GM19099 (cell line): ENCODE data around the gene DNAJB11.

Experiments
- POLR2A ChIP-seq: IDR thresholded peaks from 3 replicates; pipeline ENCODE4 v1.6.1; 2011; ENCODE audit warnings: low read depth; ENCODE audit not compliant: insufficient read length; ENCODE audit errors: extremely low read depth

The DNAJB11 gene

GRCh38 chr3:186600896-186601295 is 30.4 kb downstream of the DNAJB11 start:
- no peak for TF ChIP-seq POLR2A

DNA sequence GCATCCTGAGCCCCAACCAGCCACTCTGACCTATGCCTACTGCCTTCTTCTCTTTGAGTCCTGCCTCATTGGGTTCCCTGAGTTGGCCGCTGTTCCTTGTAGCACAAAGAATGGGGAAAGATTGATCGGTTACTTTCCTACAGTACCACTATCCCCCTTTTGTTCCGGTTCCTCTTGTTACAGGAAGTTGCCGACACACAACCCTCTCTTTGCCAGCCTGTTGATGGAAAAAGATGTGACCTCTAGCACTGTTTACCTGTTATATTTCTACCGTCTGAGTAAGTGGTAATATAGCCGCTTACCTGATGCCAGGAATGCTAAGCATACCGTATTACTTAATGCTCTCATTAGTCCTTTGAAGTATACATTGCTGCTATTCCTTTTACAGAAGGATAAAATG is 32.6 kb downstream of the DNAJB11 start:
- no peak for TF ChIP-seq POLR2A

GRCh38 chr3:186605078-186605477 is 34.6 kb downstream of the DNAJB11 start:
- no peak for TF ChIP-seq POLR2A

DNA sequence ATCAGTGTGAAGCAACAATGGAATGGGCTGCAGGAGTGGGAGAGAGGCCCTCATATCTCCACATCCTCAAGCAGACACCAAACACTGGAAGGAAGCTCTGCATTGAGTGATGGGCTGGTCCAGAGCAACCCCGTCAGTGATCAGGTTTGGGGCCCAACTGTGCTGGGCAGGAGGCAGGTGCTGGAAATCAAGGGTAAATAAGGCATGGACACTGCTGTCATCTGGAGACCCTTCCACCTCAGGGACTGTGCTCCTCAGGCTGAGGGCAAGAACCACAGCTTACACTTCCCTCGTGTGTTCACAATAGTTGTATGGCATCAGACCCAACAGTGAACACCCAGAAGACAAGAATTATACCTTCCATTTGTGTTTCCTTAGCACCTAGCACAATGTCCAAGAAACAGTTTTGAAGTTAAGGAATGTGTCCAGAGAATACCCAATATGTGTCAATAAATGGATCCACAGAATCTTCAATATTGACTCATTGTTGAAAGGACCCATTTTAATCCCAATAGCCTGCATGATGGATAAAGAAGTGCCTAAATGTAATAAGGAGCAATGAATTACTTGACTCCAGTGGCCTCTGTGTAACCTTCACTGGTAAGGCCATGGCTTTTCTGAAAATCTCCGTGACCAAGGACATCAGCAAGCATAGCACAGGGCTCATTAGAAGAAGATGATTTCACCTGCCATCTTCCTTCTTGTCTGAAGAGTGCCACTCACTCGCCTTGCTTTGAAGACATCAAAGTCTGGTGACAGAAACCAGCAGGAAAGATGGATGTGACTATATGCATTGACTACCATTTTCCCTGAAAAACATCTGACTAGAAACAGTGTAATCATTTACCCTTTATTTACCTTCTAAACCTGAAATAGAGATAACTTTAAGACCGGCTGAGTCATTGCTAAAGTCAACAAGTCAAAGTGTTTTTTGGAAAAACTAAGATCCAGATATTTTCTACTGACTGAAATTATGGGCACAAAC is 35.3 kb downstream of the DNAJB11 start:
- no peak for TF ChIP-seq POLR2A

- TF ChIP-seq POLR2A = no peak
These were observed 38.2 kb downstream of the DNAJB11 start for GRCh38 chr3:186608624-186609215.

DNA sequence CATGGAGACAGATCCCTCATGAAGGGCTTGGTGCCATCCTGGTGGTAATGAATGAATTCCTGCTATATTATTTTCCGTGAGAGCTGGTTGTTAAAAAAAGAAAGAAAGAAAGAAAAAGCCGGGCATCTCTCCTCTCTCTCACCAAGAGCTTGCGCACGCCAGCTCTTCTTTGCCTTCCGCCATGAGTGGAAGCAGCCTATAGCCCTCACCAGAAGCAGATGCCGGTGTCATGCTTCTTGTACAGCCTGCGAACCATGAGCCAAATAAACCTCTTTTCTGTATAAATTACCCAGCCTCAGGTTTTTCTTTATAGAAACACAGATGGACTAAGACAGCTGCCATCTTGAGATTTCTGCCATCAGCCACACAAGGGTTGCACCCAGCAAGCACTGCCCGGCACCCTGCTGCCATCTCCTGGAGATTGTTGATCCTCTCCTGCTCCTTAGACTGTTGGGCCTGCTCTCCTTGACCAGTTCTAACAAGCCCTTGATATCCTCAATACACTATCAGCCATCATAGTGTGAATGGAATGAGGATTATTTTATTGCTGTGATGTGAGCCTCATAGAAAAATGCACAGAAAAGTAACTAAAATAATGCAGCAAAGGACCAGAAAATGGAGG is 38.8 kb downstream of the DNAJB11 start:
- no peak for TF ChIP-seq POLR2A

- no peak for TF ChIP-seq POLR2A
These were observed 41.5 kb downstream of the DNAJB11 start for GRCh38 chr3:186612065-186612464.

DNA sequence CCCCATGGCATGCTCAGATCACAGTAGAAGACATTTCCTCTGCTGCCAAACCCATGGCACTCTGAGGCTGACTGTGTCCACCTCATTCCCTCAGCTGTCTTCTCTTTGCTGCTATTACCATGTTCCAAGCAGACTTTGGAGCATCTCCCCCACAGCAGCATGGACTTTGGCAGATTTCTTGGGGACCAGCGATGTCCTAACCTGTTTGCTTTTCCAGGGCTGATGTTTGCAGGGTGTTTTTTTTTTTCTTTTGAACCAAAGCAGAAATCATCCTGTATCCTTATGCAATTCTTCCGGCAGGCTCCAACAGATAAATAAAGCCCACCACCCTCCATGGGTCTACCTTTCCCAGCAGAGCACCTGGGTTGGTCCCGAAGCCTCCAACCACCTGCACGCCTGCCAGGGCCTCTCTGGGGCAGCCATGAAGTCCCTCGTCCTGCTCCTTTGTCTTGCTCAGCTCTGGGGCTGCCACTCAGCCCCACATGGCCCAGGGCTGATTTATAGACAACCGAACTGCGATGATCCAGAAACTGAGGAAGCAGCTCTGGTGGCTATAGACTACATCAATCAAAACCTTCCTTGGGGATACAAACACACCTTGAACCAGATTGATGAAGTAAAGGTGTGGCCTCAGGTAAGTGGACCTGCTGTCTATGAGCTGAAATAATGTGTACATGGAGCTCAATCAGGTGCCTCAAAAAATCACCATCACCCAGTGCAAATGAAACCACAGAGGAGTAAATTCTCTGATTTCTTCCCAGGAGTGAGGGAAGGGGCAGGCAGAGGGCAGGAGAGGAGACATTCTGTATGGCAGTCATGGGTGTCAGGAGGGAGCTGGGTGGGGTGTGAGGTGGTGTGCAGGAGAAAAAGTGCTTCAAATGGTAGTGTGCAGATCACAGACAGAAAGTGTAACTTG is 42.5 kb downstream of the DNAJB11 start, which contains the start of gene AHSG:
TSS of gene AHSG (plus strand) at position 340 of the 916 bp plus-strand sequence. CDS start at position 422, 82 bp downstream.
- TF ChIP-seq POLR2A = no peak

- TF ChIP-seq POLR2A = no peak
These were observed 43.2 kb downstream of the DNAJB11 start for GRCh38 chr3:186613637-186614265.

DNA sequence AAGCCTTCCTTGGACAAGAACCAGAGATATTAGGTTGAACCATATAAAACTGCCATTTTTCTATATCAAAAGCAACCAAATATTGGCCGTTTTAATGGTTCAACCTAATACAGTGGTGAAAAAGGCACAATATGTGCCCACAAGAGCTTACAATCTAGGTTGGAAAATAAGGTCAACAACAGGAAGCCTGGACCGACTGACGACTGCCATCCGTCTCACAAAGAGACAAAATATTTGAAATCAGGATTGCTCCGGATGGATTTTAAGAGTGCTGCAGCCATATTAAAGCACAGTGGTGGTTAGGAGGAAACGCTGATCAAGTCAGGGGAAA is 43.7 kb downstream of the DNAJB11 start:
- TF ChIP-seq POLR2A = no peak

- TF ChIP-seq POLR2A = no peak
These were observed 44.3 kb downstream of the DNAJB11 start for GRCh38 chr3:186614597-186615483.

DNA sequence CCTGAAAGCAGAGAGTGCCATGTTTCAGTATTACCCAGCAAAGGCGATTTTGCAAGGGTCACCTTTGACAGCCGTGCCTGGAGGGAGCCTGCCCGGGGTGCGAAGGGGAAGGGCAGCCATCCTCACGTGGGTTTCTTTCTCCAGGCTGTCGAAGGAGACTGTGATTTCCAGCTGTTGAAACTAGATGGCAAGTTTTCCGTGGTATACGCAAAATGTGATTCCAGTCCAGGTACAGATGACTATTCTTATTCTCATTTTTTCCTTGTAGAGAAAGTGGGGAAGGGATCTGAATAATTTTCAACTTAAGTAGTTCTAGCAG is 45.7 kb downstream of the DNAJB11 start:
- no peak for TF ChIP-seq POLR2A
